Keratinocyte (primary cell): Measurements from ENCODE around the gene HP1BP3. TPM values are rescaled to one million over a fixed set of nuclear protein-coding genes. Genes with fewer than 3 reads are reported as not detected.

Experiments
- DNase-seq: peaks from one replicate; pipeline ENCODE4 v3.0.0-alpha.2; 2011; ENCODE audit warnings: low read depth, missing footprints, low spot score
- FAIRE-seq: peaks from 2 replicates; lab custom pipeline; 2011; peaks lifted over from hg19 to GRCh38; lab: Jason Lieb, UNC
- H2AFZ ChIP-seq: 2 replicates; pipeline ENCODE4 v1.6.0; 2012; ENCODE audit warnings: low read length, control low read depth, inconsistent platforms; ENCODE audit not compliant: control insufficient read depth
- H3K27ac ChIP-seq: 2 replicates; pipeline ENCODE4 v1.5.1; 2011; ENCODE audit warnings: low read length; ENCODE audit not compliant: control insufficient read depth, insufficient read depth
- H3K27me3 ChIP-seq: 3 replicates; pipeline ENCODE4 v1.6.0; 2011; ENCODE audit warnings: low read length; ENCODE audit not compliant: control insufficient read depth, insufficient read depth; ENCODE audit errors: extremely low read depth
- H3K36me3 ChIP-seq, 2 experiments: 2 replicates in 1 of 2; 3 replicates in 1 of 2; pipeline ENCODE4 v1.5.1; 2011; ENCODE audit warnings: low read length in 2 of 2, mild to moderate bottlenecking in 1 of 2; ENCODE audit not compliant: control insufficient read depth in 2 of 2, insufficient read depth in 2 of 2; ENCODE audit errors: extremely low read depth in 1 of 2
- H3K4me1 ChIP-seq: 3 replicates; pipeline ENCODE4 v1.5.1; 2011; ENCODE audit warnings: low read length; ENCODE audit not compliant: control insufficient read depth, insufficient read depth; ENCODE audit errors: extremely low read depth
- H3K4me2 ChIP-seq: 3 replicates; pipeline ENCODE4 v1.6.0; 2011; ENCODE audit warnings: low read depth, low read length; ENCODE audit not compliant: control insufficient read depth, insufficient read depth; ENCODE audit errors: extremely low read depth
- H3K4me3 ChIP-seq, 3 experiments: fragments of 200-600 bp in 1 of 3; sonication (generic) in 1 of 3; 2 replicates in 2 of 3; 3 replicates in 1 of 3; pipeline ENCODE4 v1.5.1; 2011 to 2016; ENCODE audit warnings: low read length in 3 of 3, mild to moderate bottlenecking in 3 of 3, control low read depth in 2 of 3, inconsistent platforms in 1 of 3, low read depth in 1 of 3, mixed read lengths in 1 of 3, mixed run types in 1 of 3, moderate library complexity in 1 of 3; ENCODE audit not compliant: control insufficient read depth in 2 of 3, insufficient read depth in 2 of 3; ENCODE audit errors: extremely low read depth in 1 of 3
- H3K79me2 ChIP-seq: 2 replicates; pipeline ENCODE4 v1.6.0; 2012; ENCODE audit warnings: low read length; ENCODE audit not compliant: control insufficient read depth, insufficient read depth
- H3K9ac ChIP-seq: 3 replicates; pipeline ENCODE4 v1.6.0; 2011; ENCODE audit warnings: low read length; ENCODE audit not compliant: control insufficient read depth, insufficient read depth; ENCODE audit errors: extremely low read depth
- H3K9me1 ChIP-seq: 3 replicates; pipeline ENCODE4 v1.6.0; 2011; ENCODE audit warnings: low read length; ENCODE audit not compliant: control insufficient read depth, insufficient read depth; ENCODE audit errors: extremely low read depth
- H3K9me3 ChIP-seq: 2 replicates; pipeline ENCODE4 v1.5.1; 2012; ENCODE audit warnings: low read depth, low read length; ENCODE audit not compliant: control insufficient read depth
- H4K20me1 ChIP-seq: 3 replicates; pipeline ENCODE4 v1.6.0; 2011; ENCODE audit warnings: low read length; ENCODE audit not compliant: control insufficient read depth, insufficient read depth; ENCODE audit errors: extremely low read depth
- CTCF ChIP-seq, 3 experiments: IDR thresholded peaks in 1 of 3; conservative IDR thresholded peaks in 1 of 3; optimal IDR thresholded peaks in 1 of 3; 2 replicates in 2 of 3; 3 replicates in 1 of 3; pipeline versions ENCODE3 to v1.5.1; 2011; ENCODE audit warnings: low read length in 3 of 3, mild to moderate bottlenecking in 3 of 3, moderate library complexity in 2 of 3, control low read depth in 1 of 3, inconsistent platforms in 1 of 3; ENCODE audit not compliant: insufficient read depth in 2 of 3; ENCODE audit errors: extremely low read depth in 1 of 3
- EZH2 ChIP-seq: IDR thresholded peaks from one replicate; pipeline ENCODE4 v1.6.1; 2012; ENCODE audit warnings: inconsistent platforms, mild to moderate bottlenecking, low read length, moderate library complexity
- dilution Hi-C: fragments of 300-500 bp; cut with MboI; formaldehyde crosslinking; loops from one replicate; pipeline ENCODE4 v1.7.0; 2020; ENCODE audit warnings: low sequenced_read_pairs; ENCODE audit not compliant: extremely low pct_ligation_motif_present
- polyA plus RNA-seq, 5 experiments: library from polyadenylated mRNA; depleted of rRNA in 3 of 5; stranded (reverse) in 3 of 5; stranded (forward) in 1 of 5; unstranded in 1 of 5; fragments of >200 nt; gene quantifications; 1 replicate in 1 of 5; 2 replicates in 3 of 5; 3 replicates in 1 of 5; pipeline versions ENCODE4 v1.2.1 to v1.2.3, GENCODE V29; 2011 to 2012; ENCODE audit warnings: missing spikeins in 2 of 5, low read depth in 1 of 5, low replicate concordance in 1 of 5

The HP1BP3 gene
- polyA plus RNA-seq, 1 donor (not counting 4 experiments of a cell fraction or from before 2014, with no cell fraction given) = 148 TPM

GRCh38 chr1:20697563-20697962, 89.5 kb downstream of the HP1BP3 start:
- no peaks in the 10 kb centered on the region for H3K9me3 ChIP-seq
- DNase-seq (no peak), FAIRE-seq (no peak)
- peaks cover 24% of the 10 kb centered on the region for H3K4me1 ChIP-seq
- no peak overlapping the region for H3K4me3 ChIP-seq
- H3K9me1 ChIP-seq = no peaks in the 10 kb centered on the region
- H3K79me2 ChIP-seq = no peaks in the 10 kb centered on the region
- TF ChIP-seq CTCF (optimal IDR thresholded peaks at IDR 0.05 in 1 of 3, IDR thresholded peaks at IDR 0.05 in 1 of 3, conservative IDR thresholded peaks at IDR 0.05 in 1 of 3; ENCODE audit: extremely low read depth in 1 of 3, insufficient read depth in 2 of 3, low read length in 3 of 3) = no peak
- peaks cover 0 to 14% of the 10 kb centered on the region in 2 experiments for H3K36me3 ChIP-seq
- no peaks in the 10 kb centered on the region for H4K20me1 ChIP-seq
- H3K9ac ChIP-seq = no peak overlapping the region
- no peak overlapping the region for H3K27ac ChIP-seq
- no peak overlapping the region for H2AFZ ChIP-seq
- H3K27me3 ChIP-seq = no peaks in the 10 kb centered on the region
- peak overlapping the region; percentile 18 for H3K4me2 ChIP-seq
- dilution Hi-C loops = no loop called here

- Histone ChIP-seq H3K9me1 (no peaks in the 10 kb centered on the region), H3K4me1 (peaks cover 24% of the 10 kb centered on the region), H3K9ac (peak overlapping the region; percentile 73), H3K4me3 (peak overlapping the region; percentile 32 to 75 (median 74)), H3K27me3 (no peaks in the 10 kb centered on the region), H3K79me2 (no peaks in the 10 kb centered on the region), H4K20me1 (no peaks in the 10 kb centered on the region), H3K9me3 (no peaks in the 10 kb centered on the region), H3K27ac (peak overlapping the region; percentile 74), H3K36me3 (peaks cover 0 to 10% of the 10 kb centered on the region in 2 experiments), H2AFZ (peak overlapping the region; percentile 82), H3K4me2 (peak overlapping the region; percentile 67)
- FAIRE-seq (peak; percentile 69), DNase-seq (peak; percentile 58)
- dilution Hi-C loops = no loop called here
- TF ChIP-seq CTCF (optimal IDR thresholded peaks at IDR 0.05 in 1 of 3, IDR thresholded peaks at IDR 0.05 in 1 of 3, conservative IDR thresholded peaks at IDR 0.05 in 1 of 3; ENCODE audit: extremely low read depth in 1 of 3, insufficient read depth in 2 of 3, low read length in 3 of 3) (peak; percentile 60 to 94 (median 94)), EZH2 (no peak)
Observed at GRCh38 chr1:20696397-20697333, 90.4 kb downstream of the HP1BP3 start.
